Endothelial cell of umbilical vein (primary cell): ENCODE data around the gene ATP2B2. TPM values are rescaled to one million over a fixed set of nuclear protein-coding genes. Genes with fewer than 3 reads are reported as not detected.

Source experiments
- BruUV-seq: library from RNA; stranded (reverse); fragments of 400-500 nt; replicated peaks from 2 replicates; lab custom pipeline; 2021; lab: Mats Ljungman, UMichigan
- CTCF ChIA-PET: fragments of 300-600, 350-600 bp; sonication (Branson Sonifier 250); formaldehyde crosslinking; loops from one replicate; lab custom pipeline; 2021; ENCODE audit warnings: antibody characterized with exemption, inconsistent platforms; lab: Charles Lee
- POLR2A ChIA-PET: fragments of 300-600, 350-600 bp; sonication (Branson Sonifier 250); formaldehyde crosslinking; loops from one replicate; lab custom pipeline; 2021; ENCODE audit warnings: antibody characterized with exemption, inconsistent platforms; lab: Charles Lee
- DNase-seq: peaks from one replicate; pipeline ENCODE4 v3.0.0-alpha.2; 2011; ENCODE audit warnings: low read depth, low spot score
- FAIRE-seq: peaks from 2 replicates; lab custom pipeline; 2011; peaks lifted over from hg19 to GRCh38; lab: Jason Lieb, UNC
- H2AFZ ChIP-seq: 2 replicates; pipeline ENCODE4 v1.6.0; 2012; ENCODE audit warnings: low read depth, low read length, control low read depth, inconsistent platforms
- H3K27ac ChIP-seq: 2 replicates; pipeline ENCODE4 v1.5.1; 2011; ENCODE audit warnings: low read depth, mild to moderate bottlenecking, control low read depth, low read length, moderate library complexity; ENCODE audit not compliant: insufficient read depth
- H3K27me3 ChIP-seq, 2 experiments: 2 replicates each; pipeline versions ENCODE4 v1.6.0 to v1.6.1; 2011; ENCODE audit warnings: low read length in 2 of 2, mixed read lengths in 1 of 2; ENCODE audit not compliant: control insufficient read depth in 2 of 2, insufficient read depth in 2 of 2
- H3K36me3 ChIP-seq, 2 experiments: 2 replicates in 1 of 2; 3 replicates in 1 of 2; pipeline ENCODE4 v1.5.1; 2011; ENCODE audit warnings: low read length in 2 of 2, mild to moderate bottlenecking in 1 of 2, moderate library complexity in 1 of 2; ENCODE audit not compliant: control insufficient read depth in 2 of 2, insufficient read depth in 2 of 2; ENCODE audit errors: extremely low read depth in 1 of 2
- H3K4me1 ChIP-seq: 3 replicates; pipeline ENCODE4 v1.5.1; 2011; ENCODE audit warnings: mild to moderate bottlenecking, low read length; ENCODE audit not compliant: control insufficient read depth, insufficient read depth; ENCODE audit errors: extremely low read depth
- H3K4me2 ChIP-seq: 2 replicates; pipeline ENCODE4 v1.6.1; 2011; ENCODE audit warnings: low read length, control low read depth, mixed read lengths; ENCODE audit not compliant: insufficient read depth
- H3K4me3 ChIP-seq, 3 experiments: fragments of 200-600 bp in 1 of 3; sonication (generic), shearing (Covaris generic) in 1 of 3; replicated peaks in 1 of 3; 2 replicates each; pipeline ENCODE4 v1.5.1; 2011 to 2016; ENCODE audit warnings: control low read depth in 3 of 3, low read length in 3 of 3, mild to moderate bottlenecking in 2 of 3, inconsistent platforms in 1 of 3, low read depth in 1 of 3, moderate library complexity in 1 of 3; ENCODE audit not compliant: insufficient read depth in 1 of 3
- H3K79me2 ChIP-seq: 2 replicates; pipeline ENCODE4 v1.6.0; 2012; ENCODE audit warnings: low read length, inconsistent platforms; ENCODE audit not compliant: control insufficient read depth, insufficient read depth
- H3K9ac ChIP-seq: replicated peaks from 2 replicates; pipeline ENCODE3; 2011; ENCODE audit warnings: low read length, control low read depth; ENCODE audit not compliant: insufficient read depth; ENCODE audit errors: extremely low read depth
- H3K9me1 ChIP-seq: replicated peaks from 3 replicates; pipeline ENCODE4 v1.6.0; 2011; ENCODE audit warnings: mild to moderate bottlenecking, low read length; ENCODE audit not compliant: control insufficient read depth, insufficient read depth; ENCODE audit errors: extremely low read depth
- H3K9me3 ChIP-seq: replicated peaks from 2 replicates; pipeline ENCODE4 v1.5.1; 2012; ENCODE audit warnings: low read length, inconsistent platforms; ENCODE audit not compliant: control insufficient read depth, insufficient read depth
- H4K20me1 ChIP-seq: replicated peaks from 2 replicates; pipeline ENCODE3; 2011; ENCODE audit warnings: mild to moderate bottlenecking, low read length; ENCODE audit not compliant: control insufficient read depth, insufficient read depth; ENCODE audit errors: extremely low read depth
- CTCF ChIP-seq, 2 donors: IDR thresholded peaks; 1 replicate in 1 of 2; 2 replicates in 1 of 2; pipeline ENCODE4 v1.5.1; 2011; ENCODE audit warnings: low read length in 2 of 2, mild to moderate bottlenecking in 2 of 2, moderate library complexity in 2 of 2, control low read depth in 1 of 2, inconsistent platforms in 1 of 2, low read depth in 1 of 2; ENCODE audit not compliant: insufficient read depth in 1 of 2; ENCODE audit errors: extremely low read depth in 1 of 2
- EZH2 ChIP-seq: IDR thresholded peaks from 2 replicates; pipeline ENCODE4 v1.6.1; 2012; ENCODE audit warnings: borderline replicate concordance, low read depth, mild to moderate bottlenecking, moderate library complexity, low read length, inconsistent platforms; ENCODE audit not compliant: severe bottlenecking
- FOS ChIP-seq: IDR thresholded peaks from 2 replicates; pipeline ENCODE4 v1.6.1; 2011; ENCODE audit warnings: mild to moderate bottlenecking, low read length, moderate library complexity, borderline replicate concordance; ENCODE audit not compliant: insufficient read depth
- GATA2 ChIP-seq: IDR thresholded peaks from 2 replicates; pipeline ENCODE4 v1.7.0; 2011; ENCODE audit warnings: low read depth, mild to moderate bottlenecking, moderate library complexity, mixed read lengths, low read length; ENCODE audit not compliant: insufficient read length, insufficient read depth
- JUN ChIP-seq: IDR thresholded peaks from 2 replicates; pipeline ENCODE4 v1.6.1; 2011; ENCODE audit warnings: borderline replicate concordance, low read depth; ENCODE audit not compliant: insufficient read length, insufficient read depth
- MAX ChIP-seq: IDR thresholded peaks from 2 replicates; pipeline ENCODE4 v1.6.1; 2011; ENCODE audit not compliant: insufficient read depth, insufficient read length
- MYC ChIP-seq: IDR thresholded peaks from one replicate; pipeline ENCODE4 v1.6.1; 2011; ENCODE audit warnings: mild to moderate bottlenecking, low read depth, low read length
- POLR2A ChIP-seq: IDR thresholded peaks from 2 replicates; pipeline ENCODE4 v1.6.1; 2012; ENCODE audit warnings: low read depth, mild to moderate bottlenecking, control low read depth, low read length
- POLR2AphosphoS5 ChIP-seq: IDR thresholded peaks from 2 replicates; pipeline ENCODE4 v1.6.1; 2012; ENCODE audit warnings: low read depth, mild to moderate bottlenecking, control low read depth, low read length, moderate library complexity; ENCODE audit not compliant: insufficient read depth
- dilution Hi-C: fragments of 300-500 bp; cut with MboI; formaldehyde crosslinking; loops from one replicate; pipeline ENCODE4 v1.15.0; 2019; ENCODE audit warnings: low sequenced_read_pairs; ENCODE audit not compliant: extremely low pct_ligation_motif_present
- intact Hi-C: fragments of 100-400 bp; cut with micrococcal nuclease; formaldehyde crosslinking; loops from one replicate; pipeline ENCODE4 v1.10.0; 2022
- polyA plus RNA-seq, 4 experiments: library from polyadenylated mRNA; depleted of rRNA in 3 of 4; stranded (reverse) in 3 of 4; unstranded in 1 of 4; fragments of >200 nt; gene quantifications; 2 replicates each; pipeline versions ENCODE4 v1.2.1 to v1.2.3, GENCODE V29; 2011 to 2012; ENCODE audit warnings: missing spikeins in 1 of 4
- total RNA-seq: library from RNA; stranded (reverse); gene quantifications from 2 replicates; pipeline ENCODE4 v1.2.3, GENCODE V29; 2021

ATP2B2 gene
- total and polyA plus RNA-seq, 2 donors (not counting 3 experiments of a cell fraction or from before 2014, with no cell fraction given): not detected

- no peaks in the 10 kb centered on the region for H4K20me1 ChIP-seq
- no peak overlapping the region for H3K9ac ChIP-seq
- H3K27me3 ChIP-seq: no peaks in the 10 kb centered on the region
- H3K4me1 ChIP-seq: no peaks in the 10 kb centered on the region
- no TSS peak for BruUV-seq
- DNase-seq (no peak), FAIRE-seq (no peak)
- no peaks in the 10 kb centered on the region for H3K9me1 ChIP-seq
- ChIA-PET POLR2A (no interaction called here), CTCF (no interaction called here)
- no peaks in the 10 kb centered on the region for H3K36me3 ChIP-seq
- no peak overlapping the region for H3K4me3 ChIP-seq
- H3K79me2 ChIP-seq: no peaks in the 10 kb centered on the region
- dilution Hi-C loops: no loop called here
- intact Hi-C loops: no loop called here
- no peak overlapping the region for H3K27ac ChIP-seq
- no peaks in the 10 kb centered on the region for H3K9me3 ChIP-seq
- TF ChIP-seq EZH2 (no peak), FOS (no peak), CTCF (IDR thresholded peaks at IDR 0.05; ENCODE audit: extremely low read depth in 1 of 2, insufficient read depth in 1 of 2, low read depth in 1 of 2, low read length in 2 of 2) (no peak), MYC (no peak)
- no peak overlapping the region for H3K4me2 ChIP-seq
- no peak overlapping the region for H2AFZ ChIP-seq
Observed at GRCh38 chr3:10394491-10395025, 110.8 kb downstream of the ATP2B2 start.

GRCh38 chr3:10393514-10393913 is 111.9 kb downstream of the ATP2B2 start:
- Histone ChIP-seq H3K9me3 (no peaks in the 10 kb centered on the region), H4K20me1 (no peaks in the 10 kb centered on the region), H3K4me3 (no peak overlapping the region), H3K27me3 (no peaks in the 10 kb centered on the region), H3K9ac (no peak overlapping the region), H3K9me1 (no peaks in the 10 kb centered on the region), H3K79me2 (no peaks in the 10 kb centered on the region), H3K4me2 (no peak overlapping the region), H2AFZ (no peak overlapping the region), H3K36me3 (no peaks in the 10 kb centered on the region), H3K4me1 (no peaks in the 10 kb centered on the region), H3K27ac (no peak overlapping the region)
- ChIA-PET CTCF (no interaction called here), POLR2A (no interaction called here)
- FAIRE-seq (no peak), DNase-seq (no peak)
- BruUV-seq: no TSS peak
- intact Hi-C loops: no loop called here
- TF ChIP-seq POLR2AphosphoS5 (no peak), CTCF (IDR thresholded peaks at IDR 0.05; ENCODE audit: extremely low read depth in 1 of 2, insufficient read depth in 1 of 2, low read depth in 1 of 2, low read length in 2 of 2) (no peak), JUN (no peak), POLR2A (no peak), MAX (no peak), EZH2 (no peak), FOS (no peak), GATA2 (no peak), MYC (no peak)
- dilution Hi-C loops: no loop called here
